IMR-90 (cell line): ENCODE data around the gene SPPL3.

Experiments used
- BHLHE40 ChIP-seq: fragments of 150-350 bp; IDR thresholded peaks from 2 replicates; pipeline ENCODE4 v1.6.1; 2016; ENCODE audit warnings: mild to moderate bottlenecking, low read depth, low read length
- CEBPB ChIP-seq: IDR thresholded peaks from 2 replicates; pipeline ENCODE4 v1.6.1; 2012; ENCODE audit warnings: low read depth, low read length, improper control_type of control experiment
- CTCF ChIP-seq: conservative IDR thresholded peaks from 2 replicates; pipeline ENCODE4 v1.5.1; 2012; ENCODE audit warnings: mild to moderate bottlenecking, low read depth, low read length, improper control_type of control experiment
- MAFK ChIP-seq: IDR thresholded peaks from 2 replicates; pipeline ENCODE4 v1.6.1; 2012; ENCODE audit warnings: low read depth, low read length, improper control_type of control experiment
- MAZ ChIP-seq: IDR thresholded peaks from 2 replicates; pipeline ENCODE4 v1.6.1; 2012; ENCODE audit warnings: low read depth, mild to moderate bottlenecking, low read length, improper control_type of control experiment, moderate library complexity, borderline replicate concordance
- RAD21 ChIP-seq: IDR thresholded peaks from 2 replicates; pipeline ENCODE4 v1.6.1; 2012; ENCODE audit warnings: low read length, improper control_type of control experiment
- RFX5 ChIP-seq: IDR thresholded peaks from 2 replicates; pipeline ENCODE4 v1.8.0; 2012; ENCODE audit warnings: low read depth, mild to moderate bottlenecking, low read length, moderate library complexity

DNA sequence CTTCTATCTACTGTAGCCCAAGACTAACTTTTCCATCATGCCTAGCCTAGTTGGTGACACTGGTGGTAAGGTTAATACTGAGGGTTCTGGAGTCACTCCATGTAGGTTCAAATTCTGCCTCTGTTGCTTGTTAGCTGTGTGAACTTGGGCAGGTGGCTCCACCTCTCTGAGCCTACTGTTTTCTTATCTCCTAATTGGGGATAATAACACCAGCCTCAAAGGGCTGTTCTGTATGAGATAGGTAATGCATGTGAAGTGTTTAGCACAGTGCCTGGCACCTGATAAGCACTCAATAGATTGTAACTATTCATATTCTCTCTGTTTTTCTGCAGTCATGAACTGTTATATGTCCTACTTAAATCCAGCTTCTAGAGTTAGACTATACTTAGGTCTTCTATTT lies 17.5 kb upstream of the SPPL3 start:
- TF ChIP-seq RAD21 (no peak), RFX5 (no peak), BHLHE40 (no peak), CTCF (no peak), MAFK (no peak), MAZ (no peak), CEBPB (no peak)
